HCT116 (cell line): ENCODE measurements around the gene TEPSIN. TPM values are rescaled to one million over a fixed set of nuclear protein-coding genes. Genes with fewer than 3 reads are reported as not detected.

Experiments
- ATAC-seq: fragments of 200-7000 bp; cut with Tn5 transposase; 2 replicates; pipeline ENCODE4 v1.9.1; 2020; ENCODE audit warnings: mild to moderate bottlenecking, moderate library complexity
- BruUV-seq: library from RNA; stranded (reverse); fragments of 400-500 nt; replicated peaks from 2 replicates; lab custom pipeline; 2021; lab: Mats Ljungman, UMichigan
- CTCF ChIA-PET: fragments of 300-600 bp; sonication (Branson Sonifier 250); formaldehyde crosslinking; loops from one replicate; lab custom pipeline; 2021; ENCODE audit warnings: antibody characterized with exemption; lab: Charles Lee
- POLR2A ChIA-PET: fragments of 300-600, 350-600 bp; sonication (Branson Sonifier 250); formaldehyde crosslinking; loops from one replicate; lab custom pipeline; 2021; ENCODE audit warnings: antibody characterized with exemption; lab: Charles Lee
- RAD21 ChIA-PET, 2 experiments: fragments of 300-600 bp; sonication (Branson Sonifier 250); formaldehyde crosslinking; loops; one replicate each; lab custom pipeline; 2023; ENCODE audit warnings: low total read pairs in 2 of 2; ENCODE audit not compliant: uncharacterized antibody in 2 of 2, unreplicated experiment in 2 of 2, low non-redundant PET in 1 of 2; lab: Charles Lee
- DNase-seq: peaks from one replicate; pipeline ENCODE4 v3.0.0-alpha.2; 2010; ENCODE audit warnings: low read depth, low spot score
- H2AFZ ChIP-seq: fragments of 200-600 bp; shearing (Covaris generic), sonication (generic); 2 replicates; pipeline ENCODE4 v1.6.1; 2017; ENCODE audit warnings: low read depth, mixed run types, mixed read lengths, antibody characterized with exemption, low read length; ENCODE audit not compliant: poor library complexity, severe bottlenecking
- H3K27ac ChIP-seq: 2 replicates; pipeline ENCODE4 v1.5.1; 2012; ENCODE audit warnings: low read depth, low read length
- H3K27me3 ChIP-seq: fragments of 200-600 bp; sonication (generic); 2 replicates; pipeline ENCODE4 v1.6.1; 2016; ENCODE audit warnings: mixed run types, low read length, mixed read lengths; ENCODE audit not compliant: insufficient read depth
- H3K36me3 ChIP-seq, 2 experiments: fragments of 200-500 bp in 1 of 2; fragments of 200-600 bp in 1 of 2; sonication (Bioruptor generic) in 1 of 2; sonication (generic) in 1 of 2; 2 replicates each; pipeline versions ENCODE4 v1.5.1 to v1.6.1; 2014 to 2016; ENCODE audit warnings: low read length in 2 of 2, inconsistent platforms in 1 of 2, mixed read lengths in 1 of 2, mixed run types in 1 of 2; ENCODE audit not compliant: insufficient read depth in 2 of 2, control insufficient read depth in 1 of 2
- H3K4me1 ChIP-seq, 2 experiments: fragments of 200-600 bp in 1 of 2; sonication (generic) in 1 of 2; 2 replicates each; pipeline versions ENCODE4 v1.5.1 to v1.6.1; 2012 to 2017; ENCODE audit warnings: low read length in 2 of 2, inconsistent platforms in 1 of 2, mild to moderate bottlenecking in 1 of 2, mixed read lengths in 1 of 2, mixed run types in 1 of 2, moderate library complexity in 1 of 2; ENCODE audit not compliant: insufficient read depth in 2 of 2, control insufficient read depth in 1 of 2
- H3K4me2 ChIP-seq: fragments of 200-600 bp; sonication (generic); 2 replicates; pipeline ENCODE4 v1.6.1; 2017; ENCODE audit warnings: mixed run types, low read length, mixed read lengths
- H3K4me3 ChIP-seq, 2 experiments: fragments of 200-600 bp in 1 of 2; sonication (generic) in 1 of 2; replicated peaks in 1 of 2; 2 replicates each; pipeline ENCODE4 v1.5.1; 2011 to 2016; ENCODE audit warnings: low read length in 2 of 2, control low read depth in 1 of 2, low read depth in 1 of 2, mild to moderate bottlenecking in 1 of 2, mixed read lengths in 1 of 2, mixed run types in 1 of 2
- H3K79me2 ChIP-seq: fragments of 200-600 bp; sonication (generic); 2 replicates; pipeline ENCODE4 v1.6.1; 2017; ENCODE audit warnings: mild to moderate bottlenecking, mixed run types, low read length, moderate library complexity, mixed read lengths; ENCODE audit not compliant: insufficient read depth
- H3K9ac ChIP-seq: fragments of 200-600 bp; sonication (generic); 2 replicates; pipeline ENCODE4 v1.6.1; 2016; ENCODE audit warnings: low read length, mixed read lengths
- H3K9me2 ChIP-seq: fragments of 200-600 bp; sonication (generic), shearing (Covaris generic); 2 replicates; pipeline ENCODE4 v1.6.1; 2017; ENCODE audit warnings: mixed run types, mild to moderate bottlenecking, moderate library complexity; ENCODE audit not compliant: insufficient read depth
- H3K9me3 ChIP-seq, 2 experiments: fragments of 200-500 bp in 1 of 2; fragments of 200-600 bp in 1 of 2; sonication (Bioruptor generic) in 1 of 2; sonication (generic) in 1 of 2; 2 replicates each; pipeline ENCODE4 v1.6.1; 2014 to 2017; ENCODE audit warnings: low read length in 2 of 2, mixed read lengths in 2 of 2, inconsistent platforms in 1 of 2, low read depth in 1 of 2, mild to moderate bottlenecking in 1 of 2, mixed run types in 1 of 2, moderate library complexity in 1 of 2; ENCODE audit not compliant: control insufficient read depth in 1 of 2, insufficient read depth in 1 of 2
- H4K20me1 ChIP-seq: fragments of 200-600 bp; sonication (generic), shearing (Covaris generic); 2 replicates; pipeline ENCODE4 v1.6.1; 2017; ENCODE audit warnings: mixed run types, mild to moderate bottlenecking, moderate library complexity; ENCODE audit not compliant: insufficient read depth
- ATF3 ChIP-seq: IDR thresholded peaks from 2 replicates; pipeline ENCODE4 v1.6.1; 2012
- CTCF ChIP-seq, 3 experiments: fragments of 200-600 bp in 1 of 3; sonication (generic) in 1 of 3; IDR thresholded peaks in 2 of 3; conservative IDR thresholded peaks in 1 of 3; 2 replicates each; pipeline ENCODE4 v1.5.1; 2012 to 2017; ENCODE audit warnings: low read depth in 2 of 3, low read length in 2 of 3, antibody characterized with exemption in 1 of 3, borderline replicate concordance in 1 of 3, control low read depth in 1 of 3, mild to moderate bottlenecking in 1 of 3, mixed read lengths in 1 of 3, mixed run types in 1 of 3, moderate library complexity in 1 of 3; ENCODE audit not compliant: insufficient read depth in 1 of 3
- EGR1 ChIP-seq: IDR thresholded peaks from 2 replicates; pipeline ENCODE4 v1.6.1; 2012; ENCODE audit warnings: low read depth
- ELF1 ChIP-seq: IDR thresholded peaks from 2 replicates; pipeline ENCODE4 v1.6.1; 2012; ENCODE audit warnings: low read depth, borderline replicate concordance
- EZH2 ChIP-seq: fragments of 200-600 bp; sonication (generic); IDR thresholded peaks from 2 replicates; pipeline ENCODE4 v1.6.1; 2017; ENCODE audit warnings: antibody characterized with exemption, mixed run types
- EZH2phosphoT487 ChIP-seq: fragments of 200-600 bp; IDR thresholded peaks from 2 replicates; pipeline ENCODE4 v1.6.1; 2018; ENCODE audit warnings: antibody characterized with exemption, borderline replicate concordance
- MAX ChIP-seq: IDR thresholded peaks from 2 replicates; pipeline ENCODE4 v1.6.1; 2012
- POLR2A ChIP-seq: IDR thresholded peaks from 2 replicates; pipeline ENCODE4 v1.7.0; 2011; ENCODE audit warnings: borderline replicate concordance; ENCODE audit not compliant: insufficient read depth, insufficient read length; ENCODE audit errors: extremely low read depth
- POLR2AphosphoS5 ChIP-seq: IDR thresholded peaks from 2 replicates; pipeline ENCODE4 v1.6.1; 2011; ENCODE audit warnings: mild to moderate bottlenecking, low read depth, low read length, moderate library complexity
- SRF ChIP-seq: IDR thresholded peaks from 2 replicates; pipeline ENCODE4 v1.6.1; 2012; ENCODE audit warnings: low read depth
- ZBTB33 ChIP-seq: IDR thresholded peaks from 2 replicates; pipeline ENCODE4 v1.6.1; 2011; ENCODE audit warnings: mild to moderate bottlenecking, low read length, moderate library complexity; ENCODE audit not compliant: insufficient replicate concordance; ENCODE audit errors: extremely low read depth
- intact Hi-C: fragments of 100-400 bp; cut with micrococcal nuclease; formaldehyde crosslinking; loops from 2 replicates; pipeline ENCODE4 v1.10.0; 2022
- total RNA-seq: library from RNA; stranded (reverse); gene quantifications from one replicate; pipeline ENCODE4 v1.2.1, GENCODE V29; 2021; ENCODE audit not compliant: unreplicated experiment

Gene TEPSIN
- total RNA-seq, 1 experiment from 2014 or later, result 50.6 TPM

GRCh38 chr17:81183807-81184206 lies 55.0 kb downstream of the TEPSIN start:
- DNase-seq (no peak), ATAC-seq (no peak)
- Histone ChIP-seq H3K4me1 (no peaks in the 10 kb centered on the region), H3K9me3 (no peaks in the 10 kb centered on the region), H3K9me2 (no peaks in the 10 kb centered on the region), H3K79me2 (no peaks in the 10 kb centered on the region), H3K36me3 (no peaks in the 10 kb centered on the region), H3K9ac (no peak overlapping the region), H3K27ac (no peak overlapping the region), H2AFZ (no peak overlapping the region), H3K4me2 (no peak overlapping the region), H3K27me3 (no peaks in the 10 kb centered on the region), H3K4me3 (no peak overlapping the region), H4K20me1 (no peaks in the 10 kb centered on the region)
- no TSS peak for BruUV-seq
- POLR2A ChIA-PET, result no interaction called here
- intact Hi-C loops, result no loop called here
- RAD21 ChIA-PET, result no interaction called here
- no peak for TF ChIP-seq MAX
- TF ChIP-seq POLR2A, result no peak
- no peak for TF ChIP-seq SRF
- TF ChIP-seq EGR1, result no peak
- TF ChIP-seq ATF3, result no peak
- no peak for TF ChIP-seq ZBTB33
- TF ChIP-seq EZH2, result no peak
- no peak for TF ChIP-seq CTCF (IDR thresholded peaks at IDR 0.05 in 2 of 3, conservative IDR thresholded peaks at IDR 0.05 in 1 of 3; ENCODE audit: borderline replicate concordance in 1 of 3, insufficient read depth in 1 of 3, low read depth in 2 of 3, low read length in 2 of 3)
- no peak for TF ChIP-seq POLR2AphosphoS5
- TF ChIP-seq EZH2phosphoT487, result no peak
- TF ChIP-seq ELF1, result no peak
- CTCF ChIA-PET, result no interaction called here
